Kidney glomerular epithelial cell (primary cell): Measurements from ENCODE around the gene AUTS2.
A peak's percentile ranks its signal among the peaks of the same experiment; 100 is the strongest.

ENCODE experiments used
- DNase-seq: peaks from one replicate; lab custom pipeline; 2025; lab: John Stamatoyannopoulos, UW

AUTS2 gene

DNA sequence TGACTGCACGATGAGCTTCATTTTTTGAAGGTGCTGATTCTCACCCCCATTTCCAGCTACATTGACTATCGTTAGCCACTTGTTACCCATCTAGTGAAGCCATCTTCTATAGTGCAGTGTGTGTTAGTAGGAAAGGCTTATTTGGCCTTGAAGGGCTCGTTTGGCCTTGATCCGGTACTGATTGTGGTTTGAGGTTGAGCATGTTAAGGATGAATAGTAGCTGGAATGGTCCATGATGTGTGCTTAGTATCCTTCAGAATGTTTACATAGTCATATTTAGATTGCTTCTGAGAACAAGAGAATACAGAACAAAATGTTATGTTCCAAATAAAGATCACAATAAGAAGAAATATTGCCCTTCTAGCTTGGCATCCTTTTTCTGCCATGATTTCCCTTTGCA lies 591.5 kb downstream of the AUTS2 start:
- no peak for DNase-seq

- DNase-seq = no peak
Observed at GRCh38 chr7:70190281-70190680, 592.0 kb downstream of the AUTS2 start.

DNA sequence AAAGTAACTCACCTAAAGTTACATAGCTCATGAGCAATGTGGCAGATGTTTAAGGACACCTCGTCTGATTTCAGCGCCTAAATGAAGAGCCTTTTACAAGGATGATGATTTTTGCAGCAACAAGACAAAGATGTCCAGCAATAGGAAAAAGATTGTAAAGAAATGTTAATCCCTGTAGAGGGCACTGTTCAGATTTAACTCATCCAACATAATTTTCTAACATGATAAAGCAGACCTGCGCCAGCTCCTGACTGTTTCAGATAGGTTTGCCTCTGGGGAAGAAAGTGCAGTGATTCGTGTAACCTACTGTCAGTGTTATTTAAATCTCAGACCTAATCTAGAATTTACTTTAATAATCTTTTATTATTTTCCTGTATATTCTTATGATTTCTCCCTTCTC lies 595.2 kb downstream of the AUTS2 start:
- peak; percentile 19 for DNase-seq

- peak; percentile 25 for DNase-seq
Observed at GRCh38 chr7:70208236-70209063, 610.2 kb downstream of the AUTS2 start.

DNA sequence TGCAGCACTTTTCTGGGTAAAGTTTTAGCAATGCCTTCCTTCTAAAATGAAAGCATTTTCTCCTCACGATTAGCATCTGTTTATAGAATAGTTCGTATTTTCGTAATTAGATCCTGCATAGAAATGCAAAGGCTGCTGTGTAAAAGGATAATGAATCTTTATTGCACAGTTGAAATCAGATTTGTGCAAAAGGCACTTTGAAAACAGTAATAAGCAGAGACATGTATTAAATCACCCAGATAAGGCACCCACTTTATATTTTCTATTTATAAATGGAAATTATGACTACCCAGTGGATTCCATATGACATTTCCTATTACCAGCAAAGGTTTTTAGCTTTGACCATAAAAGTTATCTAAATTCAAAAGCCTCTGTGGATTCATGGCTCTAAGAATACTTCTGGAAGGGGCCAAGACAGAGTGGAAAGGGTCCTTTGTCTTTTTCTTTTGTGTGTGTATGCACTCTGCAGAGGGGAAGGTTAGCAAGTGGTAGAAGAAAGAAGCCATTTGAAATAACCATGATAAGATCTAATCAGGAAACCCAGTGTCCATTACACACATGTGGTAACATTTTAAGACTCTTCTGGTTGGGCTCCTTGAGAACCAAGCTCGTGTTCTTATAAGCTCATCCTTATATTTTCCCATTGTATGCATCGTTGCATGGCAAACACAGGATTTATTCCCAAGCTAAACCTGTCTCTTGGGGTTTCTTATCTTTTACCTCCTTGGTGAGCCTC lies 612.1 kb downstream of the AUTS2 start:
- DNase-seq = no peak

DNA sequence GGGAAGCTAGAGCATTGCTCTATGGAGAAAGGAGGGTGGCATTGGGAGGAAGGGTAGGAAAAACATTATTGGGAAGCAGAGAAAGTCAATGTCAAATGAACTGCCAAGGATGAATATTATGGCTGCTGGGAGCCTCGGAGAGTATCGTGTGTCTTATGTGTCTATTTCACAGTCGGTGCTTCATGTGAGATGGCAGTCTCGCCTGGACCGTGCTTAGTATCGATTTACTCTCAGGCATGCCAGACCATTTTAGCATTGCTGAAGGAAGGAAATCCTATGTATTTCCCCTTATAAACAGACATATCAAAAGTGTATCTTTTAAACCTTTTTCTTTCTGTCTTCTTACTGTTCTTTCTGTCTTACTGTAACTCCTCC lies 612.6 kb downstream of the AUTS2 start:
- no peak for DNase-seq

GRCh38 chr7:70212281-70212680 lies 614.0 kb downstream of the AUTS2 start:
- no peak for DNase-seq

DNA sequence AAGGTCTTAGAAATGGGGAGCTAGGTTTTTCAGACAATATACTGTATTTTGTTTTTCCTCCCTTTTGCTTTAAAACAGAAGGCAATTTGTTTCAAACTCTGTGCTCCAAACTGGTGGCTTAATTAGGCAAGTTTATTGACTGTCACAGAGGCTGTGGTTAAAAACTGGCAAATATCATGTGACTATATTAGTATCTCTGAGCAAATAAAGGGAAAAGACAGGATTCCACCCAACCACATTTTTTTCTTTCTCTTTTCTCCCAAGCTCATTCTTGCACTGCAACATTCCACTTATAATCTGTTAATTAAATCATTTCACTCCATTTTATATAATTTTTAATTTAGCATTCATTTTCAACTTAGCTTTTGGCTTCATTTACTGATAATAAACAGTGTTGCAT lies 615.8 kb downstream of the AUTS2 start:
- no peak for DNase-seq

DNA sequence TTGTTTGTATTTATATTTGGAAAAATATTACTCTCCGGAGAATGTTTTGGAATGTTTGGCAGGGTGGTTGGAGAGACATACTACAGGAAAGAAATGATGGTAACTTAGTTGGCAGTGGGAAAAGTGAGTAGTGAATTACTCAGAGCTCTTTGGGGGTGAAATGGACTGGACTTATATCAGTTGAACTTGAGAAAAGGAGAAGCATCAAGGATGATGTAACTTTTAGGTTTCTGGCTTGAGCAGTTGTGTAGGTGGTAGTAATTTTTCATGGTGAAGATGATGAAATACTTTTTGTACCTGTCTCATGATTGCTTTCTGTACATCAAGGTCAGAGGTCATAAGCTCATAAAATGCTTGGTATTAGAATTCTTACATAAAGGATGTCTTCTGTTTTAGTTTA lies 617.2 kb downstream of the AUTS2 start:
- peak; percentile 26 for DNase-seq

DNA sequence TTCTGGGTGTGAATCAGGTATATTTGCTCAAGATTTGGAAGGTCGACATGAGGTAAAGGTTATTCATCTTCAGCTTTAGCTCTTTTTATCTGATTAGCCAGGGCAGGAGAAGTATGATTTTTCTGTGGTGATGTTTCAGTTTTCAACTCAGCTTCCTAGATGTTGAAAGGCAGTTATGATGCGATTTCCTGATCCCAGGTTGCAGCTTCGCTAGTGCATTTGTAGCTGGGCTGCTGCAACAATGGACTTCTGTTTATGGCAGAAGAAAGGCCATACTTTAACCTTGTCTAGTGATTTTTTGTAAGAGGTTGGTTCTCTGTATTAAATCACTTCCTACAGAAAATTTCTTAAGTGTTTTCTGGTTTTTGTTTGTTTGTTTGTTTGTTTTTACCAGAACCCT lies 619.3 kb downstream of the AUTS2 start:
- DNase-seq = no peak

- no peak for DNase-seq
Observed at GRCh38 chr7:70218006-70218405, 619.7 kb downstream of the AUTS2 start.

- DNase-seq = no peak
Observed at GRCh38 chr7:70219061-70219460, 620.8 kb downstream of the AUTS2 start.

DNA sequence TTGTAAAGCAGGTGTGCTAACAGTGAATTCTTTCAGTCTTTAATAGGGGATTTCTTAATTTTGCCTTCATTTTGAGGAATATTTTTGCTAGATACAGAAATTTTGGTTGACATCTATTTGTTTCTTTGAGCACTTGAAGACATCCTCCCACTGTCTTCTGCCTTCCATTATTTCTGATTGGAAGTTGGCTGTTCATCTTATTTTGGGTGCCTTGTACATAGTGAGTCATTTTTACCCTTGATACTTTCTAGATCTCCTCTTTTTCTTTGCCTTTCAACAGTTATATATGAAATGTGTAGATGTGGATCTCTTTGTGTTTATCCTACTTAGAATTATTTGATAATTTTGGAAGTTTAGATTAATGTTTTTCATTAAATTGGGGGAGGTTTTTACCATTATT lies 631.0 kb downstream of the AUTS2 start:
- no peak for DNase-seq

GRCh38 chr7:70230761-70231160 lies 632.5 kb downstream of the AUTS2 start:
- DNase-seq = no peak

DNA sequence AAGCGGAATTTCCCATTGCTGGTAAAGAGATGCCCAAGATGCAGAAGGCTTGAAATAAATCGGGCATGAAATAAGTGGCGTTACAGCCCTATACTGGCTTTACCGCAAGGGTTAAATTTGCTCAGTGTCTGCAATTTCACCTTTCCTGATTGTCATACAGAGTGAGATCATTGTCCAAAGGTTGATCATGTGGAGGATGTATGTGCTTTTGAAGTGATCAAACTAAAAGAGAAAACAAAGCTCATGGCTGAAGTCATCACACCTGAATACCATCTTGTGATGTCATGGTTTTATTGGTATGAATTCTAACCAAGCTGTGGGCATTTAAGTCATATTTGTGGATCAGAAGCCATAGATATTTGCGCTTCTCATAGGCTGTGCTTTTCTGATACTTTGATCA lies 635.5 kb downstream of the AUTS2 start:
- no peak for DNase-seq

GRCh38 chr7:70237256-70237655 lies 639.0 kb downstream of the AUTS2 start:
- no peak for DNase-seq

DNA sequence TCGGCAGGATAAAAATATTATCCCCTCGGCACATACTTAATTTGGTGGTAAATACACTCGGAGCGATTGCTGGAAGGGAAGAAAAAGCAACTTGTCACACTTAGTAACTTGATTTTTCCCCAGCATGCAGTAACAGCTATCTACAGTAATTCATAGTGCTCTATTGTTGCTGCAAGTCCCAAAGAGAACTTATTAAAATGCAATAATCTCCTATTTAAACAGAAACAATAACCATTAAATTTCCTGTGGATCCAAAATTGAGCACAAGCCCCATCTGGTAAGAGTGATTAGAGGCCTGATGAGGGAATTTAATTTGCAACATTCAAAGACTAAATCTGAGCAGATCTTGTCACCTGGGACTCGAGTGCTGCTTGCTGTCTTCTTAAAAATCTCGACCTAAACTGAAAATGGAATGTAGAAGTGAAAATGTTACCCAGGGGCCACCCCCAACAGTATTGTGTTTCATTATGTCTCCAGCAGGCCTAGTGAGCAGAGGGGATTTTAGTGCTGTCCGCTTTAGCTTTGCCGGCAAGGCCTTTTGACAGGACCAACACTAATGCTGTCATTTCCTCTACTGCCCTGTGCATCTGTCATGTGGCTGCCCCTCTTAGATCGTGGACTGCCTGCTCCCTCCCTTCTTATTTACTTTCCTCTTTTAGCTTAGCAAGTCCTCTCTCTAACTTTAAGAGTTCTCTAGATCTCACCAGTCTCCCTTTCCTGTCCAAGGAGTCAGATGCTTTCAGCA lies 639.7 kb downstream of the AUTS2 start:
- DNase-seq = no peak

DNA sequence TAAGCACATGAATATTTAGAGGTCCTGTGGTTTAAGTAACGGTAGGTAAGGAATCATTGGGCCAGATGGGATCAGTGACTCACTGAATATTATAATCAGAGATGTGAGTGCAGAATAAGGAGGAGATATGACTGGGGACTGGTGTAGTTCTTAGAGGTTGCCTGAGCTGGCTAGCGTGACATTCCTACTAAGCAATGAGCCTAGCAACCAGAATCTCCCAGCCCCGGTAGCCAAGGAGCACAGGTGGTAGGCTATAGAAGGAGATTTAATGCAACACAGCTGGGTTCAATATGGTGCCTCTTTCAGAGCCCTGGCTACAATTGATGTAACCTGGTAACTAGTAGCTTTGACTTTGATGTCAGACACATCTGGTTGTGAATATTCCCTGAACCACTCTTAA lies 641.6 kb downstream of the AUTS2 start:
- no peak for DNase-seq

GRCh38 chr7:70240873-70241272 lies 642.6 kb downstream of the AUTS2 start:
- DNase-seq = no peak

DNA sequence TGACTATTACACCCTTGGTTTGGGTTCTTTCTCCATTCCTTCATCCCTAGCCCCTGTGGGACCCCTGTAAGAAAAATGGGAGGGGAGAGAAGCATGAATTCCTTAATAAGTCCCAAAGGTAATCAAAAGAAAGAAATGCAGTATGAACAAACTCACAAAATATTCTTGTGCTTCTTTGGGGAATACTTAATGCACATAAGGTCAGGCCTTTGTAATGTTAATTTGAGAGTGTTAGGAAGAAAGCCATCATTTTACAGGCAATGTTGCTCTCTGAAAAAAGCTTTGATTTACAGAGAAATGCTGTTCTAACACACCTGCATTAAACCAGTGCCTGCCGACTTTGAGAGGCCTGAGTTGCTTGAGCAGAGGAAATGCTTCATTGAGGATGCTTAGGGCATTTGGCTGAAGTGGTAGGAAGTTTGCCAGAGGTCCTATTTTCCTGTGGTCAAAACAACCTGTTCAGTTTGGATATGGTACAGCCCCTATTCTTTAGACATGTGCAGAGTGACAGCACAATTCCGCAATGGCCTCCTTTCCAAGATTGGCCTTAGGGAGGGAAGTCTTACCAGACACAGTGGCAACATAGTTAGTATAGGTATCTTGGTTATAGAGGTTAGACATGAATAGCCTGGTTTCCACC lies 643.4 kb downstream of the AUTS2 start:
- no peak for DNase-seq

DNA sequence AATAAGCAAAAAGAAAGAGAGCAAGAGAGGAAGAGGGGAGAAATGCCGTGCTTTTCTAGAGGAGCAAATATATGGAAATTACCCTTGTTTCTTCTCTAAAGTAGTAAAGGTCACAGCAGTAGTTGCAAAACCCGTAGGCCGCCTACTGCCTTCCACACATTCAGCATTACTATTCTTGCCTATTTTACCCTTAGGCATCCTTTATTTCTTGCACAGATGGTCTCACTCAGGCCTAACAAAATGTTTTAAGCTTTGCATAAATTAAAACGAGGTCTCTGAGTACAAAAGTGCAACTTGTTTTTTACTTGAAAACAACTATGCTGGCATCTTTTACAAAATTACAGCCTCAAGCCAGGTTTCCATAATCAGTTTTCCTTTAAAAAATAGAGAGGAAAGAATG lies 644.6 kb downstream of the AUTS2 start:
- DNase-seq = no peak

DNA sequence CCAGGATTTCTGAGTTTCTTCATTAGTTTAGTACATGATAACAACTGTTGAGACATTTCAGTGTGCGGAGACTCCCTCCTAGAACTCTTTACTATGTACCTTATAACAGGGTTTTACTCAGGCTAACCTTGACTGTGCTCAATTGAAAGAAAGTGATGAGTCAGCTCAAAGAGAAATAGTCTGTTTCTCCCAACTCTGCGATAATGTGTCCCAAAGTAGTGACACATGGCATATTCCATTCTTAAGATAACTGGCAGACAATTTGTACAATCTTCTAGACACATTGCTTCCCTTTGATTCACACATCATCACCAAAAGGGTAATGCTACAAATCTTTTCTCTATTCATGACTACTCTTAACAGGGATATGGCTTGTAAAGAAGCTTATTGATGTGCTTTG lies 645.2 kb downstream of the AUTS2 start:
- DNase-seq = no peak
